ENCODE data around the gene FAM107A.
A peak's percentile ranks its signal among the peaks of the same experiment; 100 is the strongest.
"Not testable (repeated sequence)": the region's sequence is repeated elsewhere in the genome, so short reads cannot be mapped to it uniquely, and the experiment has no call there.

Gene FAM107A

GRCh38 chr3:58535531-58536500, 41.4 kb downstream of the FAM107A start:
- no peak for DNase-seq

- peak; percentile 53 for DNase-seq
Observed at GRCh38 chr3:58534592-58535494, 42.3 kb downstream of the FAM107A start.

GRCh38 chr3:58532794-58533220, 44.4 kb downstream of the FAM107A start:
- peak; percentile 91 for DNase-seq

- DNase-seq: no peak
Observed at GRCh38 chr3:58531956-58532355, 45.2 kb downstream of the FAM107A start.

- no peak for DNase-seq
Observed at GRCh38 chr3:58531555-58531954, 45.6 kb downstream of the FAM107A start.

GRCh38 chr3:58530354-58530865, 46.8 kb downstream of the FAM107A start:
- no peak for DNase-seq

- no peak for DNase-seq
Observed at GRCh38 chr3:58529516-58530353, 47.5 kb downstream of the FAM107A start.

GRCh38 chr3:58528629-58529028, 48.6 kb downstream of the FAM107A start:
- DNase-seq: no peak

- not testable (repeated sequence) for DNase-seq
Observed at GRCh38 chr3:58527440-58527839, 49.8 kb downstream of the FAM107A start.

- no peak for DNase-seq
Observed at GRCh38 chr3:58526515-58526957, 50.7 kb downstream of the FAM107A start.

- DNase-seq: no peak
Observed at GRCh38 chr3:58524326-58524888, 52.8 kb downstream of the FAM107A start.

- no peak for DNase-seq
Observed at GRCh38 chr3:58522759-58523425, 54.3 kb downstream of the FAM107A start.

GRCh38 chr3:58521917-58522631, 55.1 kb downstream of the FAM107A start:
- DNase-seq: no peak

GRCh38 chr3:58521336-58521670, 55.9 kb downstream of the FAM107A start:
- no peak for DNase-seq

GRCh38 chr3:58520403-58521335, 56.5 kb downstream of the FAM107A start:
- DNase-seq: no peak

GRCh38 chr3:58519668-58520402, 57.4 kb downstream of the FAM107A start:
- DNase-seq: no peak

- DNase-seq: no peak
Observed at GRCh38 chr3:58518291-58518789, 58.9 kb downstream of the FAM107A start.

GRCh38 chr3:58514405-58514804, 62.8 kb downstream of the FAM107A start:
- DNase-seq: no peak
